K562 (cell line): ENCODE measurements around the gene LMO7. TPM values are rescaled to one million over a fixed set of nuclear protein-coding genes. Genes with fewer than 3 reads are reported as not detected.

Source experiments
- ATAC-seq: fragments of 200-7000 bp; cut with Tn5 transposase; 3 replicates; pipeline ENCODE4 v1.9.1; 2020; ENCODE audit warnings: moderate library complexity
- BruUV-seq: library from RNA; stranded (reverse); fragments of 400-500 nt; replicated peaks from 2 replicates; lab custom pipeline; 2021; lab: Mats Ljungman, UMichigan
- CTCF ChIA-PET: fragments of 300-600 bp; formaldehyde crosslinking; extraction: SDS; loops from one replicate; lab custom pipeline; 2021; ENCODE audit warnings: low intra/inter-chr PET ratio; lab: Yijun Ruan, JAX
- POLR2A ChIA-PET: fragments of 300-600, 350-650 bp; sonication (Branson Sonifier 250); formaldehyde crosslinking; extraction: SDS; loops from one replicate; lab custom pipeline; 2021; ENCODE audit warnings: antibody characterized with exemption, inconsistent platforms; lab: Yijun Ruan, JAX
- DNase-seq, 4 experiments: peaks; one replicate each; pipeline versions ENCODE4 v3.0.0 to v3.0.0-alpha.2; 2011 to 2018; ENCODE audit warnings: low spot score in 3 of 4, mixed read lengths in 3 of 4; ENCODE audit errors: extremely low read depth in 1 of 4
- FAIRE-seq: peaks from 2 replicates; lab custom pipeline; 2011; peaks lifted over from hg19 to GRCh38; lab: Jason Lieb, UNC
- H2AFZ ChIP-seq: 2 replicates; pipeline ENCODE4 v1.6.0; 2011; ENCODE audit warnings: low read depth, low read length, control low read depth, inconsistent platforms
- H3K27ac ChIP-seq: fragments of 200-600 bp; 3 replicates; pipeline ENCODE4 v1.8.0; 2011; ENCODE audit warnings: low read depth, mild to moderate bottlenecking, control low read depth, inconsistent platforms, low read length, moderate library complexity, mixed read lengths; ENCODE audit errors: extremely low read depth
- H3K27me3 ChIP-seq, 2 experiments: fragments of 300-600 bp in 1 of 2; 2 replicates in 1 of 2; 3 replicates in 1 of 2; pipeline versions ENCODE4 v1.6.0 to v1.8.0; 2011; ENCODE audit warnings: inconsistent platforms in 2 of 2, low read length in 2 of 2, mild to moderate bottlenecking in 1 of 2, mixed read lengths in 1 of 2, moderate library complexity in 1 of 2; ENCODE audit not compliant: control insufficient read depth in 2 of 2, insufficient read depth in 2 of 2
- H3K36me3 ChIP-seq: fragments of 300-600 bp; 3 replicates; pipeline ENCODE4 v1.8.0; 2011; ENCODE audit warnings: mild to moderate bottlenecking, low read length, inconsistent platforms; ENCODE audit not compliant: control insufficient read depth, insufficient read depth
- H3K4me1 ChIP-seq, 2 experiments: fragments of 200-600 bp in 1 of 2; replicated peaks in 1 of 2; 2 replicates in 1 of 2; 3 replicates in 1 of 2; pipeline versions ENCODE4 v1.5.1 to v1.8.0; 2011; ENCODE audit warnings: inconsistent platforms in 2 of 2, low read length in 2 of 2, mild to moderate bottlenecking in 1 of 2, mixed read lengths in 1 of 2, moderate library complexity in 1 of 2; ENCODE audit not compliant: control insufficient read depth in 2 of 2, insufficient read depth in 2 of 2
- H3K4me2 ChIP-seq: 2 replicates; pipeline ENCODE4 v1.6.1; 2011; ENCODE audit warnings: low read length, control low read depth, inconsistent platforms, mixed read lengths; ENCODE audit not compliant: insufficient read depth
- H3K4me3 ChIP-seq: fragments of 200-600 bp; sonication (generic), shearing (Covaris generic); 2 replicates; pipeline ENCODE4 v1.5.1; 2016; ENCODE audit warnings: control low read depth, inconsistent platforms
- H3K79me2 ChIP-seq: fragments of 200-600 bp; 3 replicates; pipeline ENCODE4 v1.8.0; 2011; ENCODE audit warnings: low read length, inconsistent platforms; ENCODE audit not compliant: control insufficient read depth, insufficient read depth
- H3K9ac ChIP-seq, 2 experiments: 2 replicates each; pipeline versions ENCODE4 v1.6.0 to v1.6.1; 2011; ENCODE audit warnings: low read depth in 2 of 2, low read length in 2 of 2, control low read depth in 1 of 2, inconsistent platforms in 1 of 2, mild to moderate bottlenecking in 1 of 2, mixed read lengths in 1 of 2; ENCODE audit not compliant: insufficient read depth in 1 of 2
- H3K9me1 ChIP-seq: one replicate; pipeline ENCODE4 v1.6.0; 2011; ENCODE audit warnings: inconsistent platforms, mild to moderate bottlenecking, low read length, moderate library complexity; ENCODE audit not compliant: control insufficient read depth, insufficient read depth
- H3K9me3 ChIP-seq: replicated peaks from 2 replicates; pipeline ENCODE4 v1.5.1; 2011; ENCODE audit warnings: low read depth, low read length, inconsistent platforms; ENCODE audit not compliant: control insufficient read depth, insufficient read depth
- H4K20me1 ChIP-seq: replicated peaks from 2 replicates; pipeline ENCODE4 v1.6.1; 2011; ENCODE audit warnings: low read length, inconsistent platforms, mixed read lengths; ENCODE audit not compliant: control insufficient read depth, insufficient read depth
- CBX8 ChIP-seq: fragments of 200-600 bp; sonication (generic); IDR thresholded peaks from 2 replicates; pipeline ENCODE4 v1.6.1; 2012; ENCODE audit warnings: borderline replicate concordance, mixed run types, low read depth, mild to moderate bottlenecking, moderate library complexity, mixed read lengths, low read length, control low read depth, inconsistent platforms; ENCODE audit not compliant: poor library complexity, severe bottlenecking; ENCODE audit errors: extremely low read depth
- HLTF ChIP-seq: fragments of 450-650 bp; IDR thresholded peaks from 2 replicates; pipeline ENCODE4 v1.6.1; 2016
- HMG20A ChIP-seq: fragments of 450-650 bp; formaldehyde crosslinking; conservative IDR thresholded peaks from 2 replicates; pipeline ENCODE4 v1.4.0; 2020; ENCODE audit warnings: mild to moderate bottlenecking, mixed read lengths
- HNRNPLL ChIP-seq: fragments of 200-400 bp; formaldehyde crosslinking; IDR thresholded peaks from 2 replicates; pipeline ENCODE4 v1.6.1; 2017; ENCODE audit warnings: low read length, low read depth, mild to moderate bottlenecking; ENCODE audit not compliant: poor library complexity, severe bottlenecking
- NR0B1 ChIP-seq: fragments of 450-650 bp; IDR thresholded peaks from one replicate; pipeline ENCODE4 v1.6.1; 2018; ENCODE audit warnings: mild to moderate bottlenecking, moderate library complexity; ENCODE audit not compliant: partially characterized antibody
- THAP12 ChIP-seq: fragments of 250-450 bp; sonication (Bioruptor Pico); IDR thresholded peaks from 2 replicates; pipeline ENCODE4 v1.9.0; 2021; ENCODE audit warnings: mild to moderate bottlenecking, inconsistent platforms
- U2AF1 ChIP-seq: fragments of 200-400 bp; formaldehyde crosslinking; optimal IDR thresholded peaks from 2 replicates; pipeline ENCODE3; 2017; ENCODE audit warnings: mild to moderate bottlenecking, low read depth, low read length, moderate library complexity
- ZKSCAN8 ChIP-seq: fragments of 200-800 bp; sonication (Bioruptor generic); IDR thresholded peaks from 2 replicates; pipeline ENCODE4 v1.6.1; 2016; ENCODE audit warnings: missing genetic modification characterization, missing compliant biosample characterization
- WGBS: fragments of 100-300 bp; shearing (Covaris generic); methylation state at CpG from one replicate; pipeline ENCODE4 v1.1.6; 2016; ENCODE audit warnings: low coverage, mixed read lengths; ENCODE audit not compliant: insufficient coverage; ENCODE audit errors: missing lambda C conversion rate; 5-methylcytosine and 5-hydroxymethylcytosine counted together
- in situ Hi-C: fragments of 300-500 bp; cut with MboI; formaldehyde crosslinking; loops from 4 replicates; pipeline ENCODE4 v1.15.0; 2018; ENCODE audit warnings: inconsistent platforms, mixed read lengths
- intact Hi-C: fragments of 100-400 bp; cut with micrococcal nuclease; formaldehyde crosslinking; loops from 2 replicates; pipeline ENCODE4 v1.14.2; 2022
- polyA plus RNA-seq, 8 experiments: library from polyadenylated mRNA; depleted of rRNA in 4 of 8; stranded (reverse) in 5 of 8; unstranded in 3 of 8; fragments of >200 nt; fragmentation: Nextera tagmentation in 2 of 8; fragmentation: Illumina TruSeq in 1 of 8; extraction: Ambion mirVana in 2 of 8; extraction: Trizol in 1 of 8; gene quantifications; 2 replicates each; pipeline versions ENCODE4 v1.2.1 to v1.2.3, GENCODE V29; 2011 to 2014; ENCODE audit warnings: inconsistent platforms in 1 of 8, missing spikeins in 1 of 8
- total RNA-seq, 7 experiments: library from RNA; depleted of rRNA in 6 of 7; stranded (reverse); fragments of >200 nt in 6 of 7; fragmentation: Illumina TruSeq in 2 of 7; extraction: Trizol in 2 of 7; gene quantifications; 2 replicates each; pipeline versions ENCODE4 v1.2.1 to v1.2.3, GENCODE V29; 2011 to 2021; ENCODE audit warnings: low replicate concordance in 1 of 7

LMO7 gene
- total and polyA plus RNA-seq, 9 of the 15 experiments (the other 6 are each of a cell fraction or from before 2014, with no cell fraction given) = 0.42 to 4.3 (median 1.7) TPM

GRCh38 chr13:75643693-75644092 is 7.6 kb downstream of the LMO7 start (continued):
- TF ChIP-seq HNRNPLL = no peak
- no peak for TF ChIP-seq U2AF1
- TF ChIP-seq, all 486 proteins: peak for 0

- no peak for ATAC-seq
- Histone ChIP-seq H3K4me1 (no peaks in the 10 kb centered on the region), H3K9ac (no peak overlapping the region), H4K20me1 (no peaks in the 10 kb centered on the region), H3K27me3 (no peaks in the 10 kb centered on the region), H3K36me3 (no peaks in the 10 kb centered on the region), H3K9me1 (no peaks in the 10 kb centered on the region), H3K79me2 (no peaks in the 10 kb centered on the region), H3K27ac (no peak overlapping the region), H2AFZ (no peak overlapping the region), H3K4me2 (no peak overlapping the region), H3K9me3 (no peaks in the 10 kb centered on the region), H3K4me3 (no peak overlapping the region)
- no TSS peak for BruUV-seq
- TF ChIP-seq NR0B1 = no peak
- no peak for TF ChIP-seq ZKSCAN8 (CRISPR knock-in tag)
- no peak for TF ChIP-seq HLTF
- TF ChIP-seq CBX8 = no peak
- no peak for TF ChIP-seq HMG20A (CRISPR knock-in tag)
- TF ChIP-seq THAP12 (CRISPR knock-in tag) = no peak
- intact Hi-C loops = no loop called here
- in situ Hi-C loops = no loop called here
- 22% methylated on average over 3 of the region's 3 CpGs for WGBS
- POLR2A ChIA-PET = no interaction called here
- FAIRE-seq = no peak
- CTCF ChIA-PET = no interaction called here
- DNase-seq = no peak
Observed at GRCh38 chr13:75645141-75645540, 9.0 kb downstream of the LMO7 start.
